Fibroblast of gingiva (primary cell): ENCODE data around the gene ANKS3.
A peak's percentile ranks its signal among the peaks of the same experiment; 100 is the strongest.

ENCODE experiments used
- DNase-seq: peaks from one replicate; pipeline ENCODE4 v3.0.0-alpha.2; 2011; ENCODE audit warnings: low read depth

The ANKS3 gene

GRCh38 chr16:4684058-4684715, 49.9 kb downstream of the ANKS3 start:
- DNase-seq = no peak

DNA sequence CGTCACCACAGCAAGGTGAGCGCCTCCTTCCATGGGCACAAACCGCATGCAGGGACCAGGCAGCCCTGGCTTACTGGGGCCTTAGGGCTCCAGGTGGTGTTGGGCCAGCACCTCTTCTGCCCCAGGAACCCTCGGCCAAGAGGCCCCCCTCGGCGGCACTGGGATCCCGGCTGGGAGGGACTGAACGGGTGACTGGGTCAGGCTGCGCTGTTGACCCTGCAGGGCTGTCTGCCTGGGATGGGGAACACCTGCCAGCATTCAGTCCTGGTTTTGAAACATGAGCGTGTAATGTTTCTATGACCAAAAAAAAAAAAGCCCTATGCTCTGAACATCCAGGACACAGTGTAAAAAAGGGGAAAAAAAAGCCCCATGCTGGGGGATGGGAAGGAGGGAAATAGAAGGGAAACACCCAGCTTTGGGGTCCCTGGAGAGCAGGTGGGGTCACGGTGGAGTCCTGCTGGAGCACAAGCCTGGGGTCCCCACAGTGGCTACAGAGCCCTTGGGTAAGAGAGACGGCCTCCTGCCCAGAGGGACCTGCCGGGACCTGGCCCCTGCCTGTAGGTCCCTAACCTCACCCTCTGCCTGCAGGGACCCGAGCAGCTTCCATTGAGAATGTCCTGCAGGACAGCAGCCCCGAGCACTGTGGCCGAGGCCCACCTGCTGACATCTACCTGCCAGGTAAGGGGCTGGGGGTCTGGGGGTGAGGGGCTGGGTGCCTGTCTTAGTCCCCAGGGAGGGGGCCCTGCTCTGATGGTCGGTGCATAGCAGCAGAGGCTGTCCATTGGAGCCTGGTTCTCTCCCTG, 50.6 kb downstream of the ANKS3 start:
- DNase-seq = no peak

DNA sequence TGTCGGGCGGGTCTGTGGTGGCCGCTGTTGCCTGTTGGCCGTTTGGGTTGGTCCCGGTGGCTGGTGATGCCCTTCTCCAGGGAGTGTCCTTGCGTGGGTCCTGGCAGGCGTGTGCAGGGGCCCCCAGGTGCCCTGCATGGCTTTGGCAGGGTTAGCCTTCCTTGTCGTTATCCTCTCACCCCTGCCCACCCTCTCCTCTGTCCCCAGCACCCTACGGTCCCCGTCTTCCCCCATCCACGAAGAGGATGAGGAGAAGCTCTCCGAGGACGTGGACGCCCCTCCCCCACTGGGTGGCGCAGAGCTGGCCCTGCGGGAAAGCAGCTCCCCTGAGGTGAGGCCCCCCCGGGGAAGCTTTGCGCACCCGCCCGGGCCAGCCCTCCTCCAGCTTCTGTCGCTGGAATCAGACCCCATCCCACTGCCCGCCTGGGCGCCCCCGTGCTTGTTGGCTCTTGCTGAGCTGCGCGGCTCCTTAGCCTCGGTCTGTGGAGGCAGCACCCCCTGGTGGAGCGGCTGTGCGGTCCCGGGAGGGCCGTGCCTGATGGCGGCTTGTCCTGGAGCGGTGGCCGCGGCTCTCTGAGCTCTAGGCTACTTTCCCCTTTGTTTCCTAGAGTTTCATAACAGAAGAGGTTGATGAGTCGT, 51.3 kb downstream of the ANKS3 start:
- DNase-seq = no peak

DNA sequence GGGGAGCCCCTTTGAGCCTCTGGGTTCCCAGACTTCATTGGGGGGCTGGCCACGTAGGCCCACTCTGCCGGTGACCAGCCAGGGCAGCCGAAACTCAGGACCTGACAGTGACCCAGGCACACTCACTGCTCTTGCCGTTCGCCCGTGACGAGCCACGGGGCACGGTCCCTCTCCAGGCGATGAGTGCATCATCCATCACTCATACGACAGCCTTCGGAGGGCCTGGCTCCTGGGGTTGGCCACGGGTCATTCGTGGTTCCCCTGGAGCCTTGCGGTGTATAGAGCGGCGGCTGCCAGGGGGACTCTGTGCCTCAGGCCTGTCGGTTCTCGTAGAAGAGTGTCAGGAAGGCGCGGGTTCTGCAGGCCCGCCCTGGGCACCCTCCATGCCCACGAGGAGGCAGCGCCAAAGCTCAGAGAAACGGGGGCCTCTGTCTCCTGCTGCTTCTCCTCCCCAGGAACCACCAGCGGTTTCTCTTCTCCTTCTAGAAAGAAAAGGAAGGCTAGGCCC, 51.9 kb downstream of the ANKS3 start:
- no peak for DNase-seq

GRCh38 chr16:4681471-4682083, 52.5 kb downstream of the ANKS3 start:
- no peak for DNase-seq

- DNase-seq = no peak
These were observed 53.2 kb downstream of the ANKS3 start for GRCh38 chr16:4680673-4681470.

GRCh38 chr16:4679850-4680636, 54.0 kb downstream of the ANKS3 start:
- DNase-seq = peak; percentile 50

- no peak for DNase-seq
These were observed 54.8 kb downstream of the ANKS3 start for GRCh38 chr16:4679156-4679849.

DNA sequence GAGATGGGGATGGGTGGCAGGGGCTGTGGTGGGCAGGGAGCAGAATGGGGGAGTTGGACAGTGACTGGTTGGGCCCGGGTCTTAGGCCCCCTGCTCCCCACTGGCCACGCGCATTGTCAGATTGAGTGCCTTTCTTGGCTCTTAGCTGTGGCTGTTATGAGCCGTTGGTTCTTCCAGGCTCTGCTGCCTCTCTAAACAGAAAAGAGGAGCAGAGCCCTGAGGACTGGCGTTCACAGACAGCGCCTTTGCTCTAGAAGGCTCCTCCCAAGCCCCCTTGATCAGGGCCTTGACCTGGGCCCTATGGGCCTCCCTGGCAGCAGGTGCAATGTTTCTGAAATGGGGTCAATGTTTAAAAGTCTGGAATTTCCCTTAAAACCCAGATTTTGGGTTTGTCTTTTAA, 55.5 kb downstream of the ANKS3 start:
- DNase-seq = no peak

GRCh38 chr16:4677994-4678393, 56.1 kb downstream of the ANKS3 start:
- DNase-seq = no peak

DNA sequence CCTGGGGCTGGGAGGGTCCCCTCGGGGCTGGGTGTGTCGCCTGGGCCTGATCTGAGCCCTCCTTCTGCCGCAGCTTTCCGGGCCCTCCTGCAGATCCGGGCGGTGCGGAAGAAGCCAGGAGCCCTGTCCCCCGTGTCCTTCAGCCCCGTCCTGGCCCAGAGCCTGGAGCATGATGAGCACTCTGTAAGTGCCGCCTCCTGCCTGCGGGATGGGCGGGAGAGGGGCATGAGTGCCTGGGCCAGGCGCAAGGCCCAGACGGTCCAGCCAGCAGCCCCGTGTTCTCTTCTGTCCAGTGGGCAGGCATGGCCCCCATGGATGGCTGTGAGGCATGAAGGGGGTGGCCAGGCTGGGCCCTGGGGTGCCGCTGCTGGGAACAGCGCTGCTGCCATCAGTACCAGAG, 56.7 kb downstream of the ANKS3 start:
- DNase-seq = no peak

- no peak for DNase-seq
These were observed 57.2 kb downstream of the ANKS3 start for GRCh38 chr16:4676831-4677230.

- no peak for DNase-seq
These were observed 57.9 kb downstream of the ANKS3 start for GRCh38 chr16:4675864-4676786.

GRCh38 chr16:4674926-4675530, 59.0 kb downstream of the ANKS3 start:
- no peak for DNase-seq

DNA sequence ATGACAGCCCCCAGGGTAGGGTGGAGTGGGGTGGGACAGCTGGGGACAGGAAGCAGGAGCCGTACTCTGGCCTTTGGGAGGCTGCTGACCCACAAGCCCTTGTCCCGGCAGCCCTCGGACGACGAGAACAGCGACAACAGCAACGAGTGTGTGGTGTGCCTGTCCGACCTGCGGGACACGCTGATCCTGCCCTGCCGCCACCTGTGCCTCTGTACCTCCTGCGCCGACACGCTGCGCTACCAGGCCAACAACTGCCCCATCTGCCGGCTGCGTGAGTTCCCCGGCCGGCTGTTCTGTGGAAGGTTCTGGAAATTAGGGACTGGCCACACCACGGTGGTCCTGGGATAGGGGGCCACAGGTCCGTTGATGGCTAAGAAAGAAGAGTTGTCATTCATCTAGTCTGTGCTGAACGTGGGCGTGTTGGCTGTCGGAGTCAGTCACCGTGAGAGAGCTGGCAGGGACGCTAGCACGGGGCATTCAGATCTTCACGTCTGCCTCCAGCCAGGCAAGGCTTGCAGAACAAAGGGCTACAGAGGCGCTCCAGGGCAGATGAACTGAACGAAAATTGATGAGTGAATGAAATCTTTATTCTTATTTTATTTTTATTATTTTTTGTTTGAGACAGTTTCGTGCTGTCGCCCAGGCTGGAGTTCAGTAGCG, 60.6 kb downstream of the ANKS3 start:
- no peak for DNase-seq

DNA sequence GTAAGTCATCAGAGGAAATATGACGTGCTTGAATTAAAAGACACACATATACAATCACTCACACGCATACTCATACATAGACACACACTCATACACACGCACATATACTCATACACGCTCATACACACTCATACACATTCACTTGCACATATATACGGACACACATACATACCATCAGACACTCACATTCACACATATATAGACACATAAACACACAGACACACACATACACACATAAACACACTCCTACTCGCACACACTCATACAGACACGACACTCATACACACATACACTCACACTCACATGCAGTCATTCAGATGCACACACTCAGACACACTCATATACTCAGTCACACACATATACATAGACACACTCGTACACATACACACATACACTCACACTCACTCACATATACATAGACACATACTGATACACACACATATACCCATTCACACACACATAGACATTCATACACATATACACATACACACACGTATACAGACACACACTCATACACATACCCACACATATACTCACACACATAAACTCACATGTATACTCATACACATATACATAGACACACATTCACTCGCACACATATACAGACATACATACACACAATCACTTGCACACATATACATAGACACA, 65.6 kb downstream of the ANKS3 start:
- no peak for DNase-seq

DNA sequence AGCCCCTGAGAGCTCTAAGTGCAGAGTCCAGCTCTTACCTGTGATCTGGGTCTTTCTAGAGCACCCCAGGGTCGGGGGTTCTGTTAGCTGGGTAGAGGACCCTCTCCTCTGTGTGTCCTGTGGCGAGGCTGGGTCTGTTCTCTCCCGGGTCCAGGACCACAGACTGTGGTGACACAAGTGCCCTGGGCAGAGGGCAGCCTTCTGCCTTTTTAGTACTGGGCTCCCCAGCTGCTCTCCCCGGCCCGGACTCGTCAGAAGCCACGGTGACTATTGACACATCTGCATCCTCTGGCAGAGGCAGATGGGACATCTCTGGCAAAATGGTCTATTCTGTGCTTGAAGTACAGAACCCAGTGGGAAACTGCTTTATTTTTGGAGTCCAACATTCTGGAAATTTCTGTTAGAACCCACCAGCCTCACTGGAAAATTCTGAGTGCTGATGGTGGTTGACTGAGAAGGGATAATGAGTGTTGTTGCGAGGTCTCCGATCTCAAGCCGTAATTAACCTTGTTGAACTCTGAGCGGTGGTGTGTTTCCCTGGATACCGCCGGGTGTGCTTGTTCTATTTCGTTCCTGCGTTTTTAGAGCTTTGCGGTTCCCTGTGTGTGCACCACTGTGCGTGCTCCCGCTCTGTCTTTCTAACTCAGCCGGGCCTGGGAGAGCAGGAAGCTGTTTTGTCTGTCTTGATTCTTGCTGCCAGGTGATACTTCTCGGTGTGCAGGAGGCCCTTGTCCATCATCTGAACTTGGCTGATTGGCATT, 66.7 kb downstream of the ANKS3 start:
- DNase-seq = no peak
